Mucosa of gallbladder (tissue), 1 donor: Measurements from ENCODE around the gene TBATA. TPM values are rescaled to one million over a fixed set of nuclear protein-coding genes. Genes with fewer than 3 reads are reported as not detected.

Source experiments
- total RNA-seq: library from RNA; stranded (reverse); gene quantifications from one replicate; pipeline ENCODE4 v1.2.1, GENCODE V29; 2021
- donor health status: DM: no; HTN: no; CAD: no.

Gene TBATA
- total RNA-seq, 1 donor from 2014 or later, result not detected

Other genes starting within 250 kb of the TBATA start
- gene PRF1, start 182.6 kb downstream of the TBATA start, total RNA-seq, result 7.3 TPM
- 4.3 TPM for gene ADAMTS14, start 112.9 kb downstream of the TBATA start, total RNA-seq
- gene SGPL1, start 30.6 kb upstream of the TBATA start, total RNA-seq, result 64.0 TPM
- gene PCBD1, start 103.2 kb upstream of the TBATA start, total RNA-seq, result 142 TPM